ENCODE data around the gene OR51B6. TPM values are rescaled to one million over a fixed set of nuclear protein-coding genes. Genes with fewer than 3 reads are reported as not detected.
"Not testable (repeated sequence)": the region's sequence is repeated elsewhere in the genome, so short reads cannot be mapped to it uniquely, and the experiment has no call there.

OR51B6 gene
- total and polyA plus RNA-seq, 2 donors (not counting 3 experiments of a cell fraction or from before 2014, with no cell fraction given): not detected

GRCh38 chr11:5310423-5310822 is 40.9 kb upstream of the OR51B6 start:
- no peak overlapping the region for H3K9ac ChIP-seq (replicated peaks; ENCODE audit: extremely low read depth, insufficient read depth, low read length)
- no peak overlapping the region for H3K4me2 ChIP-seq (ENCODE audit: insufficient read depth, low read length)
- H3K27ac ChIP-seq (ENCODE audit: insufficient read depth, low read depth, low read length): no peak overlapping the region
- no peaks in the 10 kb centered on the region for H4K20me1 ChIP-seq (replicated peaks; ENCODE audit: control insufficient read depth, extremely low read depth, insufficient read depth, low read length)
- no peaks in the 10 kb centered on the region for H3K9me3 ChIP-seq (replicated peaks; ENCODE audit: control insufficient read depth, insufficient read depth, low read length)
- no peak overlapping the region for H2AFZ ChIP-seq (ENCODE audit: low read depth, low read length)
- H3K4me1 ChIP-seq (ENCODE audit: control insufficient read depth, extremely low read depth, insufficient read depth, low read length): no peaks in the 10 kb centered on the region
- no peaks in the 10 kb centered on the region for H3K27me3 ChIP-seq (ENCODE audit: control insufficient read depth in 2 of 2, insufficient read depth in 2 of 2, low read length in 2 of 2)
- POLR2A ChIA-PET: no interaction called here
- dilution Hi-C loops (cut with MboI; ENCODE audit: extremely low pct_ligation_motif_present, low sequenced_read_pairs): no loop called here
- H3K4me3 ChIP-seq (replicated peaks in 1 of 3; ENCODE audit: insufficient read depth in 1 of 3, low read depth in 1 of 3, low read length in 3 of 3): no peak overlapping the region
- CTCF ChIA-PET: no interaction called here
- FAIRE-seq (no peak), DNase-seq (ENCODE audit: low read depth, low spot score) (no peak)
- no peaks in the 10 kb centered on the region for H3K36me3 ChIP-seq (ENCODE audit: control insufficient read depth in 2 of 2, extremely low read depth in 1 of 2, insufficient read depth in 2 of 2, low read length in 2 of 2)
- BruUV-seq (replicated peaks): no TSS peak
- no peaks in the 10 kb centered on the region for H3K9me1 ChIP-seq (replicated peaks; ENCODE audit: control insufficient read depth, extremely low read depth, insufficient read depth, low read length)
- TF ChIP-seq MAX (IDR thresholded peaks at IDR 0.05; ENCODE audit: insufficient read depth, insufficient read length): no peak
- TF ChIP-seq POLR2A (IDR thresholded peaks at IDR 0.05; ENCODE audit: low read depth, low read length): no peak
- TF ChIP-seq FOS (IDR thresholded peaks at IDR 0.05; ENCODE audit: borderline replicate concordance, insufficient read depth, low read length): no peak
- TF ChIP-seq JUN (IDR thresholded peaks at IDR 0.05; ENCODE audit: borderline replicate concordance, insufficient read depth, insufficient read length, low read depth): no peak
- no peak for TF ChIP-seq CTCF (IDR thresholded peaks at IDR 0.05; ENCODE audit: extremely low read depth in 1 of 2, insufficient read depth in 1 of 2, low read depth in 1 of 2, low read length in 2 of 2)
- TF ChIP-seq MYC (IDR thresholded peaks at IDR 0.05; ENCODE audit: low read depth, low read length): no peak
- TF ChIP-seq GATA2 (IDR thresholded peaks at IDR 0.05; ENCODE audit: insufficient read depth, insufficient read length, low read depth, low read length): no peak
- no peak for TF ChIP-seq EZH2 (IDR thresholded peaks at IDR 0.05; ENCODE audit: borderline replicate concordance, low read depth, low read length, severe bottlenecking)
- no peak for TF ChIP-seq POLR2AphosphoS5 (IDR thresholded peaks at IDR 0.05; ENCODE audit: insufficient read depth, low read depth, low read length)
- H3K79me2 ChIP-seq (ENCODE audit: control insufficient read depth, insufficient read depth, low read length): no peaks in the 10 kb centered on the region
- intact Hi-C loops (cut with micrococcal nuclease): no loop called here

- DNase-seq (ENCODE audit: low read depth, low spot score); CTCF ChIA-PET; BruUV-seq (replicated peaks); H3K27ac ChIP-seq (ENCODE audit: insufficient read depth, low read depth, low read length); H3K9ac ChIP-seq (replicated peaks; ENCODE audit: extremely low read depth, insufficient read depth, low read length); H3K9me1 ChIP-seq (replicated peaks; ENCODE audit: control insufficient read depth, extremely low read depth, insufficient read depth, low read length); intact Hi-C loops (cut with micrococcal nuclease); H3K4me2 ChIP-seq (ENCODE audit: insufficient read depth, low read length); H4K20me1 ChIP-seq (replicated peaks; ENCODE audit: control insufficient read depth, extremely low read depth, insufficient read depth, low read length); H2AFZ ChIP-seq (ENCODE audit: low read depth, low read length); H3K36me3 ChIP-seq (ENCODE audit: control insufficient read depth in 2 of 2, extremely low read depth in 1 of 2, insufficient read depth in 2 of 2, low read length in 2 of 2); H3K4me3 ChIP-seq (replicated peaks in 1 of 3; ENCODE audit: insufficient read depth in 1 of 3, low read depth in 1 of 3, low read length in 3 of 3); FAIRE-seq; H3K27me3 ChIP-seq (ENCODE audit: control insufficient read depth in 2 of 2, insufficient read depth in 2 of 2, low read length in 2 of 2); dilution Hi-C loops (cut with MboI; ENCODE audit: extremely low pct_ligation_motif_present, low sequenced_read_pairs); POLR2A ChIA-PET; H3K9me3 ChIP-seq (replicated peaks; ENCODE audit: control insufficient read depth, insufficient read depth, low read length); H3K4me1 ChIP-seq (ENCODE audit: control insufficient read depth, extremely low read depth, insufficient read depth, low read length); H3K79me2 ChIP-seq (ENCODE audit: control insufficient read depth, insufficient read depth, low read length): not testable (repeated sequence)
These were observed 37.8 kb upstream of the OR51B6 start for GRCh38 chr11:5313326-5314023.
